ENCODE data around the gene CNIH4.
"Not testable (repeated sequence)": the region's sequence is repeated elsewhere in the genome, so short reads cannot be mapped to it uniquely, and the experiment has no call there.

The CNIH4 gene

DNA sequence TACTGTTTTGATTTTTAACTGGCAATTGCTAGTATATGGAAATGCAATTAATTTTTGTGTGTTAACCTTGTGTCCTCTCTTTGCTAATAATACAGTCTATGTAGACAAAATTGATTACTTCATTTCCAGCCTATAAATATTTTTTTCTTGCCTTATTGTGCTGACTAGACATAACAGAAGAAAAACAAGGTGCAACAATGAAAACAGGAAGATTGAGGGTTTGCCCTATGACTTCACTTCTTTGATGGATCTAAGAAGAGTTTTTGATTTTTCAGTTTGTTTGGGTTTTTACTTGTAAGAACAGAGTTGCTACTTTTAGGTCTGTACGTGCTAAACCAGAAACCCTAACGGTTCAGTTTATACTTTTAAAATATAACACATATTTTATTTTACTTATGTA is 8.5 kb upstream of the CNIH4 start:
- DNase-seq (ENCODE audit: low read depth in 1 of 2, low spot score in 1 of 2): no peak

- DNase-seq (ENCODE audit: low read depth in 1 of 2, low spot score in 1 of 2): not testable (repeated sequence)
These were observed 7.0 kb upstream of the CNIH4 start for GRCh38 chr1:224349716-224350115.

DNA sequence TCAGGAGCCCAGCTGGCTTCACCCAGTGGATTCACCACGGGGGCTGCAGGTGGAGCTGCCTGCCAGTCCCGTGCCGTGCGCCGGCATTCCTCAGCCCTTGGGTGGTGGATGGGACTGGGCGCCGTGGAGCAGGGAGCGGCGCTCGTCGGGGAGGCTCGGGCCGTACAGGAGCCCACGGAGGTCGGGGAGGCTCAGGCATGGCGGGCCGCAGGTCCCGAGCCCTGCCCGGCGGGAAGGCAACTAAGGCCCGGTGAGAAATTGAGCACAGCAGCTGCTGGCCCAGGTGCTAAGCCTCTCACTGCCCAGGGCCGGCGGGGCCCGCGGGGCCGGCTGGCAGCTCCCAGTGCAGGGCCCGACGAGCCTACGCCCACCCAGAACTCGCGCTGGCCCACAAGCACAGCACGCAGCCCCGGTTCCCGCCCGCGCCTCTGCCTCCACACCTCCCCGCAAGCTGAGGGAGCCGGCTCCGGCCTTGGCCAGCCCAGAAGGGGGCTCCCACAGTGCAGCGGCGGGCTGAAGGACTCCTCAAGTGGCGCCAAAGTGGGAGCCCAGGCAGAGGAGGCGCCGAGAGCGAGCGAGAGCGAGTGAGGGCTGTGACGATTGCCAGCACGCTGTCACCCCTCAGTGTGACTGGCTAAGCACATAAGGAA is 4.1 kb upstream of the CNIH4 start:
- not testable (repeated sequence) for DNase-seq (ENCODE audit: low read depth in 1 of 2, low spot score in 1 of 2)

DNA sequence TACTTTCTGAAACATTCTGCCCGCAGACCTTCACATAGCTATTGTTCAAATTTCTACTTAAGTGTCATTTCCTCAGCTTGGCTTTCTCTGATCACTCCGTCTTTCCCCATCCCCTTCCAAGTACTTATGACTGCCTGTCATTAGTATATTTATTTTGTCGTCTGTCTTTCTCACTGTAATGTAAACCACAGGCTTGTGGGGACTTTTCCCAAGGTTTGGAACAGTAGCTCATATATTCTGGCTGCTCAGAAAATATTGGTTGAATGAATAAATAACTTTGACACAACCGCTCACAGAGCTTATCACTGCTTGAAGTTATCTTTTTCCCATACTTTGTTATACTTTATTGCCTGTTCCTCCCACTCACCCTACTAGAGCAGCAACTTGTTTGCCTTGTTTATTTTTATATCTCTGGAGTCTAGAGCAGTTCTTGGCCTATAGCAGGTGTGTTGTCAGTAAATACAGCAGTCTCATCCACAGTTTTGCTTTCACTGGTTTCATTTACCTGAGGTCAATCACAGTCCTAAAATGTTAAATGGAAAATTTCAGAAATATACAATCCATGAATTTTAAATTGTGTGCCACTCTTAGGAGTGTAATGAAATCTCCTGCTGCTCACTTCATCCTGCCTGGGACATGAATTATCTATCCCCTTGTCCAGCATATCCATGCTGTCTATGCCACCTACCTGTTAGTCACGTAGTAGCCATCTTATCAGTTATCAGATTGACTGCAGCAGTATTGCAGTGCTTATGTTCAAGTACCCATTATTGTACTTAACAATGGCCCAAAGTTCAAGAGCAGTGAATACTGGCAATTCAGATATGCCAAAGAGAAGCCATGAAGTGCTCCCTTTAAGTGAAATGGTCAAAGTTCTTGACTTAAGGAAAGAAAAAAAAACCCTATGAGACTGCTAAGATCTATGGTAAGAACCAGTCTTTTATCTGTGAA is 2.4 kb upstream of the CNIH4 start:
- DNase-seq (ENCODE audit: low read depth in 1 of 2, low spot score in 1 of 2): no peak

GRCh38 chr1:224357626-224358124 is 996 bp downstream of the CNIH4 start:
- no peak for DNase-seq (ENCODE audit: low read depth in 1 of 2, low spot score in 1 of 2)

DNA sequence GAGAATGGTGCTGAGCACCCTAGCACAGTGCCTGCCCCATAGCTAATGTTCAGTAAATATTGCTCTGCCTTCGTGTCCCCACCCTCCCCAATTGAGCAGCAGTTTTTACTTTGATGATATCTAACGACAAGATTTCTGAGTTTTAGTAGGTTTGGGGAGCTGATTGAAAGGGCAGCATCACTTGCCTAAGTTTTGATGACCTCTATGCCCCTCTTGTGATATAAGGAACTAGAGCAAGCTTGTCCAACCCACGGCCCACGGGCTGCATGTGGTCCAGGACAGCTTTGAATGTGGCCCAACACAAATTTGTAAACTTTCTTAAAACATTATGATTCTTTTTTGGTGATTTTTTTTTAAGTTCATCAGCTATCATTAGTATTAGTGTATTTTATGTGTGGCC is 1.6 kb downstream of the CNIH4 start:
- no peak for DNase-seq (ENCODE audit: low read depth in 1 of 2, low spot score in 1 of 2)

DNA sequence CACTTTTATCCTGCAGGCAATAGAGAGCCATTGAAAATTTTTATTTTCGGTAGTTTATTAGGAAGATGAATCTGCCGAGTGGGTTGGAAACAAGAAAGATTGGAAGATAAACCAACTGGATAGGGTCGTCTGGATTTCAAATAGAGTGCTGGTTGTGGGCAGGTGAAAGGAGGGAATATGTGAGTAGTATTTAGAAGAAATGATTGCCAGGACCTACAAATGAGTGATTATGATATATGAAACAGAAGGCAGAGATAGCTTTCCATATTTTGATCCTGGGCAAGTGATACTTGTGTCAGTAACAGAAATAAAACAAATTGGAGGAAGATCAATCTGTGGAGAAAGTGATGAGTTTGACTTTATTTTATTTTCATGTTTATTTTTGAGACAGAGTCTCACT is 2.5 kb downstream of the CNIH4 start:
- no peak for DNase-seq (ENCODE audit: low read depth in 1 of 2, low spot score in 1 of 2)

- no peak for DNase-seq (ENCODE audit: low read depth in 1 of 2, low spot score in 1 of 2)
These were observed 11.7 kb downstream of the CNIH4 start for GRCh38 chr1:224368409-224368808.

- DNase-seq (ENCODE audit: low read depth in 1 of 2, low spot score in 1 of 2): no peak
These were observed 16.4 kb downstream of the CNIH4 start for GRCh38 chr1:224373008-224373590.

- DNase-seq (ENCODE audit: low read depth in 1 of 2, low spot score in 1 of 2): no peak
These were observed 18.4 kb downstream of the CNIH4 start for GRCh38 chr1:224375059-224375458.

DNA sequence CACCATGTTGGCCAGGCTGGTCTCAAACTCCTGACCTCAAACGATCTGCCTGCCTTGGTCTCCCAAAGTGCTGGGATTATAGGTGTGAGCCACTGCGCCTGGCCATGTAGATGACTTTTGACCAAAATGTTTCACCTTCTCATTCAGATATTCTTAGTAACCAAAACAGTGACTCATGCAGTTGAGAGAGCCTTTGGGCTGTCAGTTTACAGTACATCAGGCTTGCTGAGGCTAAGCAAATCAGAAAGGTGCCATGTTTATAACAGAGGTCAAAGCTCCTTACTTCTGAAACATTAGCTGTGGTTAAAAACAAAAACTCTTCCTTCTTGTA is 21.0 kb downstream of the CNIH4 start:
- no peak for DNase-seq (ENCODE audit: low read depth in 1 of 2, low spot score in 1 of 2)

- DNase-seq (ENCODE audit: low read depth in 1 of 2, low spot score in 1 of 2): no peak
These were observed 22.4 kb downstream of the CNIH4 start for GRCh38 chr1:224378855-224379631.

- DNase-seq (ENCODE audit: low read depth in 1 of 2, low spot score in 1 of 2): no peak
These were observed 23.3 kb downstream of the CNIH4 start for GRCh38 chr1:224380003-224380402.

DNA sequence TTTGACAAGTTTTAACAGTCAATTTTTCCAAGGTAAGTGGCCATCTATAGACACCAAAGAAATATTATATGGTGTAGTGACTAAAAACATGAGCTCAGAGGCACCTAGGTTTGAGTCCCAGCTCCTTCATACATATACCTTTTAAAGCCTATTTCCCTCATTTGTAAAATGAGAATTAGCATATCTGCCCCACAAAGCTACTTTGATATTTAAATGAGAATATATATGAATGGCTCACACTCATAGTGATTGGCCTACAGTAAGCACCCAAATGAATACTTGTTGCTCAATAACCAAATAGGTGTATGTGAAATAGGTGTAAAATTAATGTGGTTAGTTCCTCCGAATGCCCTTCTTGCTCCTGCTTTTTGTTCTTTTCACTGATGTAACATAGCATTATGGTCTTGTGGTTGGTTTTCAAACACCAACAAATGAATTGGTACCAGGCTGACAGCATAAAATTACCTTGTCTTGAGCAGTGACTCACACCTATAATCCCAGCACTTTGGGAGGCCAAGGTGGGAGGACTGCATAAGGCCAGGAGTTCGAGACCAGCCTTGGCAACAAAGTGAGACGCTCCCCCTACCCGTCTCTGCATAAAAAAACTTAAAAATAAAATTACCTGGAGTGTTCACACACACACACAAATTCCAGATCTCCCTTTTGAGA is 25.3 kb downstream of the CNIH4 start:
- DNase-seq (ENCODE audit: low read depth in 1 of 2, low spot score in 1 of 2): no peak

DNA sequence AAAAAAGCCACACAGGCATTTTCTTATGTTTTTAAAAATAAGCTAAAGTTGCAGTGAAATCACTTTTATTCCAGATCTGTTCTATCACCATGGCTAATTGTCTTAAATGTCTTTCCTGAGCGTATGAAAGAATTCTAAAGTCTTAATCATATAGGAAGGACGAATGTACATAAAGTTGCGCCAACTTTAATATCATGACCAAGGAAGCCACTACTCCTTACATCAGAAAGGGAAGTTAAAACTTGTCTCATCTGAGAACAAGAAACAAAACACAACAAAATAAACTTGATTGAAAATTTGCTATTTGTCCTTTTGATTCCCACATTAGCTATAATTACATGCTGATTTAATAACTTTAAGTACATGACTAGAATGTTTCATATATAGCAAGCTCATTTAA is 26.5 kb downstream of the CNIH4 start:
- DNase-seq (ENCODE audit: low read depth in 1 of 2, low spot score in 1 of 2): no peak

GRCh38 chr1:224387302-224387912 is 30.7 kb downstream of the CNIH4 start:
- DNase-seq (ENCODE audit: low read depth in 1 of 2, low spot score in 1 of 2): no peak

DNA sequence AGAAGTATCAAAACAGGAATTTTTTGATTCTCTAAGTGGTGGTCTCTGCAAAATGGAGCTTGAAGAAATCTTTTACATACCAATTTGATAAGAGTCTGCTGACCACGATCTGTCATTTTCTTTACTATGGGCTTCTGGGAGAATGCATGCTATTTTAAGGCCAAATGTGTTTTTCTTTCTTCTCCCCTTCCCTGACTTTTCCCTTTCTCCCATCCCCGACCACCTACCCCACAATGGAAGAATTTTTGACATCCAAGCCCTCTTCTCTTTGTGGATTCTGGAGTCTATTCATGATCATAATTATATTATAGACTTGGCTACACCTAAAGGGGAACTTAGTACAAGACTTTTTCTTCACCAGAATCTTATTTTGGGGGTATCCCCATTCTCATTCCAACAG is 31.3 kb downstream of the CNIH4 start:
- DNase-seq (ENCODE audit: low read depth in 1 of 2, low spot score in 1 of 2): no peak

GRCh38 chr1:224390517-224390916 is 33.8 kb downstream of the CNIH4 start:
- no peak for DNase-seq (ENCODE audit: low read depth in 1 of 2, low spot score in 1 of 2)

DNA sequence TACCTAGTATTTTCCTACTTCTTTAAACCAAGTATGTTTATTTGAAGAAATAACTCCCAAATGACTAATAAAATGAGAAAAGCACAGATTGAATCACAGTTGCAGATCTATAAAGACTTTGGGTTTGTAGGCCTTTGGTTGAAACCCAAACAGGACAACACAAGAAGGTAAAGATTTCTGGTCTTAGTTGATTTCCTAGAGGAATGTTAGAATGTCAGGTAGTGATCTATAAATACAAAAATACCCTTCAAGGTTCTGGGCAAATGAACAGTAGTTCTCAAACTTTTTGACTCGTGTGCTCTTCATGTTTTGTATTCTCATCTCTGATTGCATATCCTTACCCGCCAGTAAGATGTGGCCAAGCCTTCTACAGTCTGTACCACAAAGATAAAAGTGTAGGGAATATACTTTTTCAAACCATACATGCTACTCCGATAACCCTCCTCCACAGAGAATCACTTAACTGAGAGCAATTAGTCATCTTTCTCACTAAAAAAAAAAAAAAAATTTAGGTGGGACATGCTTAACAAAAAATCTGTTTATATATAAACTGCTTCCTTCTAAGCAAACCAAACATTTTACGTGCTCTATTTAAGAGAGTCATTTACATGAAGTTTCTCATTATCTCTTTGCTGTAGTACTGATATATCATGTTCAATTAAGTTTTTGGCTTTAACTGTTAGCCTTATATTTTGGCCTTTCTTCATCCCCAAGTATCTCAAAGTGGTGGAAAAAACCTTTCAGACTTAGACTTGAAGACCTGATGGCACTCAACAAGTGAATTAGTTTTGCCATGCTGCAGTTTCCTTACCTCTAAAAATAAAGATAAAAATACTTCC is 36.0 kb downstream of the CNIH4 start:
- no peak for DNase-seq (ENCODE audit: low read depth in 1 of 2, low spot score in 1 of 2)

Measured in activated T-helper 1 cell treated with anti-CD3 and anti-CD28 coated beads, Interleukin-2, amount 50 U/mL, for 16 hours (primary cell).